ENCODE data around the gene PACS1. TPM values are rescaled to one million over a fixed set of nuclear protein-coding genes. Genes with fewer than 3 reads are reported as not detected.
"Not testable (repeated sequence)": the region's sequence is repeated elsewhere in the genome, so short reads cannot be mapped to it uniquely, and the experiment has no call there.

Gene PACS1
- total RNA-seq, 4 donors from 2014 or later, result 17.9 to 37.6 (median 25.4) TPM

GRCh38 chr11:66274219-66274618 is 204.1 kb downstream of the PACS1 start:
- H3K27me3 ChIP-seq, result peaks cover 0 to 6% (median 0%) of the 10 kb centered on the region in 4 donors
- H3K4me3 ChIP-seq, result no peak overlapping the region
- peaks cover 11 to 69% (median 12%) of the 10 kb centered on the region in 3 donors for H3K4me1 ChIP-seq
- peaks cover 37 to 70% (median 42%) of the 10 kb centered on the region in 3 donors for H3K36me3 ChIP-seq
- no peak for DNase-seq
- intact Hi-C loops (cut with DNase I), result no loop called here
- H3K27ac ChIP-seq, result no peak overlapping the region
- no peaks in the 10 kb centered on the region for H3K9me3 ChIP-seq
- WGBS, 2 donors, result 44% methylated on average over 1 of the region's 1 CpG; no CpG with 5 or more reads in 1 of the 2 donors
- TF ChIP-seq CTCF (IDR thresholded peaks at IDR 0.05) (no peak), POLR2A (IDR thresholded peaks at IDR 0.05) (no peak)

GRCh38 chr11:66275396-66275795 is 205.3 kb downstream of the PACS1 start:
- H3K4me1 ChIP-seq, result peaks cover 4 to 57% (median 11%) of the 10 kb centered on the region in 3 donors
- H3K4me3 ChIP-seq, result no peak overlapping the region
- no peaks in the 10 kb centered on the region for H3K9me3 ChIP-seq
- intact Hi-C loops (cut with DNase I), result no loop called here
- H3K36me3 ChIP-seq, result peaks cover 37 to 68% (median 42%) of the 10 kb centered on the region in 3 donors
- no peak for TF ChIP-seq POLR2A (IDR thresholded peaks at IDR 0.05)
- no peak for TF ChIP-seq CTCF (IDR thresholded peaks at IDR 0.05)
- no peak overlapping the region for H3K27ac ChIP-seq
- peaks cover 0 to 6% (median 0%) of the 10 kb centered on the region in 4 donors for H3K27me3 ChIP-seq
- 88% methylated on average over 6 of the region's 8 CpGs for WGBS, 2 donors
- DNase-seq, result no peak

GRCh38 chr11:66275984-66276612 is 206.0 kb downstream of the PACS1 start:
- Histone ChIP-seq H3K36me3 (peaks cover 36 to 61% (median 37%) of the 10 kb centered on the region in 3 donors), H3K27ac (no peak overlapping the region), H3K4me1 (peaks cover 4 to 50% (median 11%) of the 10 kb centered on the region in 3 donors), H3K27me3 (peaks cover 0 to 6% (median 0%) of the 10 kb centered on the region in 4 donors), H3K4me3 (no peak overlapping the region), H3K9me3 (no peaks in the 10 kb centered on the region)
- intact Hi-C loops (cut with DNase I), result no loop called here
- no peak for TF ChIP-seq POLR2A (IDR thresholded peaks at IDR 0.05)
- TF ChIP-seq CTCF (IDR thresholded peaks at IDR 0.05), result no peak
- DNase-seq, result no peak
- 94% methylated on average over 3 of the region's 14 CpGs; no CpG with 5 or more reads in 1 of the 2 donors for WGBS, 2 donors

GRCh38 chr11:66276619-66277018 is 206.5 kb downstream of the PACS1 start:
- H3K27ac ChIP-seq; intact Hi-C loops (cut with DNase I); H3K4me3 ChIP-seq; H3K27me3 ChIP-seq; H3K9me3 ChIP-seq; DNase-seq: not testable (repeated sequence)
- Histone ChIP-seq H3K36me3 (peaks cover 36 to 56% (median 37%) of the 10 kb centered on the region in 3 donors), H3K4me1 (peaks cover 4 to 45% (median 11%) of the 10 kb centered on the region in 3 donors)
- 64 to 78% methylated on average over 9 to 12 of the region's 13 CpGs for WGBS, 2 donors

GRCh38 chr11:66277064-66277463 is 207.0 kb downstream of the PACS1 start:
- H3K27me3 ChIP-seq; DNase-seq; intact Hi-C loops (cut with DNase I); H3K9me3 ChIP-seq; H3K27ac ChIP-seq; H3K4me3 ChIP-seq: not testable (repeated sequence)
- Histone ChIP-seq H3K4me1 (peaks cover 4 to 44% (median 11%) of the 10 kb centered on the region in 3 donors), H3K36me3 (peaks cover 34 to 51% (median 36%) of the 10 kb centered on the region in 3 donors)
- 59 to 86% methylated on average over 2 to 4 of the region's 4 CpGs for WGBS, 2 donors
